Effector memory CD8-positive, alpha-beta T cell (primary cell): ENCODE data around the gene PRR18.

ENCODE experiments used
- ATAC-seq: fragments of 150-1000 bp; cut with Tn5 transposase; replicated peaks from 2 replicates; pipeline ENCODE4 v1.10.0; 2021; ENCODE audit warnings: mild to moderate bottlenecking, moderate library complexity
- DNase-seq, 3 experiments: peaks; one replicate each; pipeline ENCODE4 v3.0.0; 2021
- H3K27ac Mint-ChIP-seq, 2 donors: one replicate each; pipeline ENCODE4 v1.8.0; 2022; ENCODE audit warnings: mild to moderate bottlenecking in 2 of 2, mixed read lengths in 2 of 2, moderate library complexity in 2 of 2
- H3K27me3 Mint-ChIP-seq, 2 donors: one replicate each; pipeline ENCODE4 v1.8.0; 2022; ENCODE audit warnings: mixed read lengths in 2 of 2
- H3K36me3 Mint-ChIP-seq: one replicate; pipeline ENCODE4 v1.8.0; 2022; ENCODE audit warnings: mild to moderate bottlenecking, moderate library complexity, mixed read lengths; ENCODE audit not compliant: insufficient read depth
- H3K4me1 Mint-ChIP-seq, 2 donors: one replicate each; pipeline ENCODE4 v1.8.0; 2022; ENCODE audit warnings: low read depth in 2 of 2, mixed read lengths in 2 of 2
- H3K4me3 Mint-ChIP-seq, 2 donors: one replicate each; pipeline ENCODE4 v1.8.0; 2022; ENCODE audit warnings: mild to moderate bottlenecking in 2 of 2, mixed read lengths in 2 of 2, moderate library complexity in 2 of 2
- H3K9me3 Mint-ChIP-seq, 2 donors: one replicate each; pipeline ENCODE4 v1.8.0; 2022; ENCODE audit warnings: mixed read lengths in 2 of 2

Gene PRR18

GRCh38 chr6:166269301-166270039, 38.7 kb downstream of the PRR18 start:
- H3K4me1 Mint-ChIP-seq, result no peaks in the 10 kb centered on the region
- DNase-seq (no peak), ATAC-seq (no peak)
- H3K36me3 Mint-ChIP-seq, result no peaks in the 10 kb centered on the region
- H3K9me3 Mint-ChIP-seq, result no peaks in the 10 kb centered on the region
- H3K27me3 Mint-ChIP-seq, result peaks cover 0 to 46% of the 10 kb centered on the region in 2 donors
- H3K4me3 Mint-ChIP-seq, result no peak overlapping the region
- peak overlapping the region in 1 of 2 donors; percentile 33 for H3K27ac Mint-ChIP-seq

DNA sequence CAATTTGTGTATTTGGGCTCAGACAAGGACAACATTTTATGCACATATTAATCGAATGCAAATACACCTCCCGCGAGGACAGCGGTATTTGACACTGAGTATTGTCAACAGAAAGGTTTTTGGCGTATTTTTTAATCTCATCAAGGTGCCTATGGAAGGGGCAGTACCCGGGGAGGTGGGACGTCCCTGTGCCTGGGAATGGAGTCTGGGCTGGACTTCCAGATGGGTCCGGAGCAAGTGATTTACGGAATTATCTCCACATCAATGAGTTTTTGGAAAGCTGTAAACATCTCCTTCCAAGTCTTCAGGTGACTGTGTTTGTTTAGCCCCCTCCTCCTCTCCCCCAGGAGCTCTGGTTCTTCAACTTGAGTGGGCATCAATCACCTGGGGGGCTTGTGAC, 39.8 kb downstream of the PRR18 start:
- peaks cover 0 to 46% of the 10 kb centered on the region in 2 donors for H3K27me3 Mint-ChIP-seq
- no peak for ATAC-seq
- DNase-seq, result no peak
- no peaks in the 10 kb centered on the region for H3K4me1 Mint-ChIP-seq
- H3K9me3 Mint-ChIP-seq, result no peaks in the 10 kb centered on the region
- no peaks in the 10 kb centered on the region for H3K36me3 Mint-ChIP-seq
- no peak overlapping the region for H3K4me3 Mint-ChIP-seq
- no peak overlapping the region for H3K27ac Mint-ChIP-seq

- H3K36me3 Mint-ChIP-seq, result no peaks in the 10 kb centered on the region
- no peak for DNase-seq
- no peak for ATAC-seq
- H3K9me3 Mint-ChIP-seq, result no peaks in the 10 kb centered on the region
- H3K27ac Mint-ChIP-seq, result no peak overlapping the region
- no peak overlapping the region for H3K4me3 Mint-ChIP-seq
- H3K27me3 Mint-ChIP-seq, result peaks cover 0 to 46% of the 10 kb centered on the region in 2 donors
- no peaks in the 10 kb centered on the region for H3K4me1 Mint-ChIP-seq
These were observed 40.7 kb downstream of the PRR18 start for GRCh38 chr6:166267526-166267925.

GRCh38 chr6:166266336-166266735, 41.9 kb downstream of the PRR18 start:
- ATAC-seq (no peak), DNase-seq (no peak)
- Mint-ChIP-seq H3K27me3 (peaks cover 0 to 37% of the 10 kb centered on the region in 2 donors), H3K27ac (no peak overlapping the region), H3K4me3 (no peak overlapping the region), H3K36me3 (no peaks in the 10 kb centered on the region), H3K9me3 (no peaks in the 10 kb centered on the region), H3K4me1 (no peaks in the 10 kb centered on the region)

DNA sequence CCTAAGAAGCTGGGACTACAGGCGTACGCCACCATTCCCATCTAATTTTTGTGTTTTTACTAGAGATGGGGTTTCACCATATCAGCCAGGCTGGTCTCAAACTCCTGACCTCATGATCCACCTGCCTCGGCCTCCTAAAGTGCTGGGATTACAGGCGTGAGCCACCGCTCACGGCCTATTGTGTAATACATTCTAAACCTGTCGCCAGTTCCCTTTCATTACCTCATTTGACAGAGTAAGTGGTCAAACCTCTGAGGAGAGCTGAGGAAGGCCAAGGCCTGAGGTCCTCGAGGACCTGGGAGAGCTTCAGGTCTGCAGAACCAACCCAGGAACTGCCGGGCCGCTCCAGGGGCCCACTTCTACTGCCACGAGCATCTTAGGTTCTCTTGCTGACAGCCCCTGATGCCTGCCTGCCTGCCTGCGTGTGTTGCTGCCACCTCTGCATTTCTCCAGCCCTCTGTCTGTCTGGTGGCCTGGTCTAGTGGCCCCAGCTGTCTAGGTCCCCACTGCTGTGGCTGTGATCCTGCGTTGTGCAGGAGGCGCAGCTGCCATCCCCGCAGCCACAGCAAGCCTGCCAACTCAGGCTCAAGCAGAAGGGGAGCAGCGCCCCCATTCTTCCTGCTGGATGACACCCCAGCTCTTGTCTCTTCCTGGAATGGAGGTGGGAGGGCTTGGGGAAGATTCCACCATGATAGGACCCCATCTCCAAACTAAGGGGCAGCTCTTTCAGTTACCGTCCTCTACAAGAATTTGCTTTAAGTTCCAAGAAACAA, 45.3 kb downstream of the PRR18 start:
- Mint-ChIP-seq H3K27me3 (peaks cover 0 to 12% of the 10 kb centered on the region in 2 donors), H3K4me3 (no peak overlapping the region), H3K36me3 (peaks cover 9% of the 10 kb centered on the region), H3K9me3 (no peaks in the 10 kb centered on the region), H3K27ac (no peak overlapping the region), H3K4me1 (peaks cover 21 to 23% of the 10 kb centered on the region in 2 donors)
- no peak for ATAC-seq
- DNase-seq, result no peak

- peak overlapping the region; percentile 95 to 96 for H3K27ac Mint-ChIP-seq
- peaks cover 0 to 25% of the 10 kb centered on the region in 2 donors for H3K27me3 Mint-ChIP-seq
- ATAC-seq (peak; percentile 38), DNase-seq (no peak)
- H3K4me1 Mint-ChIP-seq, result peaks cover 28 to 36% of the 10 kb centered on the region in 2 donors
- H3K36me3 Mint-ChIP-seq, result peaks cover 9% of the 10 kb centered on the region
- peak overlapping the region; percentile 80 to 83 for H3K4me3 Mint-ChIP-seq
- no peaks in the 10 kb centered on the region for H3K9me3 Mint-ChIP-seq
These were observed 48.8 kb downstream of the PRR18 start for GRCh38 chr6:166259296-166259977.

GRCh38 chr6:166258854-166259276, 49.3 kb downstream of the PRR18 start:
- ATAC-seq (peak; percentile 83), DNase-seq (peak; percentile 26 to 41 (median 29))
- Mint-ChIP-seq H3K4me3 (peak overlapping the region; percentile 80 to 83), H3K9me3 (no peaks in the 10 kb centered on the region), H3K27ac (peak overlapping the region; percentile 95 to 96), H3K27me3 (peaks cover 0 to 31% of the 10 kb centered on the region in 2 donors), H3K36me3 (peaks cover 9% of the 10 kb centered on the region), H3K4me1 (peaks cover 28 to 36% of the 10 kb centered on the region in 2 donors)

DNA sequence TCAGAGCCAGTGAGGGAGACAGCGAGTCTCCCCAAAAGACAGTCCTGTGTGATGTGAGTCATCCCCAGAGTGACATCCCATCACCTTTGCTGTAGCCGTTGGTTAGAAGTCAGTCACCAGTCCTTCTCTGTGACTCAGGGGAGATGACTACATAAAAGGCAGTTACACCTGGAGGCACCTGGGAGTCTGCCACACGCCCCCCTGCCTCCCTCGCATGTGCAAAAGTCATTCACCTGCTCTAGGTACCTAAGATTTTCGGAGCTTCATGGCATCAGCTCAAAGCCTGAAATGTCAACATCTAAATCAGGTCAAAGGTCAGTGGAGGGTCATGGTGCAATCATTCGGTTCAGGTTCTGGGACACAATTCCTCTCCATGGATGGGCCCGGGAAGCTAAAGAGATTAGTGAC, 50.3 kb downstream of the PRR18 start:
- peaks cover 9% of the 10 kb centered on the region for H3K36me3 Mint-ChIP-seq
- peaks cover 31 to 36% of the 10 kb centered on the region in 2 donors for H3K4me1 Mint-ChIP-seq
- peak overlapping the region; percentile 80 to 83 for H3K4me3 Mint-ChIP-seq
- DNase-seq, result no peak
- H3K27ac Mint-ChIP-seq, result peak overlapping the region; percentile 95 to 96
- no peaks in the 10 kb centered on the region for H3K9me3 Mint-ChIP-seq
- H3K27me3 Mint-ChIP-seq, result peaks cover 0 to 31% of the 10 kb centered on the region in 2 donors
- ATAC-seq, result peak; percentile 36
